ENCODE data around the gene KLHL5.
"Not testable (repeated sequence)": the region's sequence is repeated elsewhere in the genome, so short reads cannot be mapped to it uniquely, and the experiment has no call there.

Gene KLHL5

GRCh38 chr4:39062094-39062769 lies at the start of gene KLHL5:
TSS of gene KLHL5 (plus strand) at chr4:39062232. CDS start at chr4:39062653, 421 bp downstream.
- DNase-seq (ENCODE audit: low read depth in 2 of 2): no peak

- no peak for DNase-seq (ENCODE audit: low read depth in 2 of 2)
Observed at GRCh38 chr4:39014028-39014427, 48.0 kb upstream of the KLHL5 start.

GRCh38 chr4:39020130-39020529 lies 41.9 kb upstream of the KLHL5 start:
- DNase-seq (ENCODE audit: low read depth in 2 of 2): no peak

- DNase-seq (ENCODE audit: low read depth in 2 of 2): no peak
Observed at GRCh38 chr4:39021631-39022030, 40.4 kb upstream of the KLHL5 start.

DNA sequence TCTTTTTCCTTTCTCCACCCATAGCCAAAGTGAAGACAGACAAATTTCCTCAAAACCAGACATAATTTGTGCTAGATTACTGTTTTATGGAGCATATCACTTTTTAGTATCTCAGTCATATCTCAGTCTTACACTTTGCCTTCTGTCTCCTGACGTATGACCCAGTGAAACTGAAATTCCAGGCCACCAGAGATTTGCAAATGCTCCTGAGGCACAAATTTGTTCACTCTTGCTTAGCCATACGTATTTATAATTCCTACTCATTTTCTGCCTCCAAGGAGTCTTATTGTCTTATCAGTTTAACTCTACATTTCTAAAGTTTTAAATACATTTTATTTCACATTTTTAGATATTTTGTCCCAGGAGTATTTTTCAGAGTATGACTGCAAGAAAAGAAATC lies 39.8 kb upstream of the KLHL5 start:
- no peak for DNase-seq (ENCODE audit: low read depth in 2 of 2)

DNA sequence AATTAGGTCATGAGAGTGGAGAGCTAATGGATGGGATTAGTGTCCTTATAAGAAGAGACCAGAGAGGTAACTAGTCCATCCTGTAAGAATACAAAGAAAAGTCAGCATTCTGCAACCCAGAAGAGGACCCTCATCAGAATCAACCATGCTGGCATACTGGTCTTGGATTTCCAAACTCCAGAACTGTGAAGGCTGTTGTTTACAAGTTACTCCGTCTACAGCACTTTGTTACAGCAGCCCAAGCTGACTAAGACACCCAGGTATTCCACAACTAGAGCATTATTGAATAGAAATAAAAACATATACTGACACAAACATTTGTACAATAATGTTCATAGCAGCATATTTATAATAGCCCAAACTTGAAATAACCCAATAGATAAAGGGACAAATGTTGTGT lies 39.0 kb upstream of the KLHL5 start:
- DNase-seq (ENCODE audit: low read depth in 2 of 2): no peak

DNA sequence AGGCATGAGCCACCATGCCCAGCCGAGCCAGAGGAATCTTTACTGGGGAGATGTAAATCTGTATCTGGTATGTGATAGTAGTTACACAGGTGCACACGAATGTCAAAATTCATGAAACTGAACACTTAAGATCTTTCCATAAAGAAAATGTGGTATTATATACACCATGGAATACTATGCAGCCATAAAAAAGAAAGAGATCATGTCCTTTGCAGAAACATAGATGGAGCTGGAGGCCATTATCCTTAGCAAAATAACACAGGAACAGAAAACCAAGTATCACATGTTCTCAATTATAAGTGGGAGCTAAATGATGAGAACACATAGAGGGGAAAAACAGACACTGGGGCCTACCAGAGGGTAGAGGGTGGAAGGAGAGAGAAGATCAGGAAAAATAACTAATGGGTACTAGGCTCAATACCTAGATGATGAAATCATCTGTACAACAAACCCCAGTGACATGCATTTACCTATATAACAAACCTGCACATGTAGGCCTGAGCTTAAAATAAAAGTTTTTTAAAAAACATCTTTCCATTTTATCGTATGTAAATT lies 37.6 kb upstream of the KLHL5 start:
- DNase-seq (ENCODE audit: low read depth in 2 of 2): no peak

DNA sequence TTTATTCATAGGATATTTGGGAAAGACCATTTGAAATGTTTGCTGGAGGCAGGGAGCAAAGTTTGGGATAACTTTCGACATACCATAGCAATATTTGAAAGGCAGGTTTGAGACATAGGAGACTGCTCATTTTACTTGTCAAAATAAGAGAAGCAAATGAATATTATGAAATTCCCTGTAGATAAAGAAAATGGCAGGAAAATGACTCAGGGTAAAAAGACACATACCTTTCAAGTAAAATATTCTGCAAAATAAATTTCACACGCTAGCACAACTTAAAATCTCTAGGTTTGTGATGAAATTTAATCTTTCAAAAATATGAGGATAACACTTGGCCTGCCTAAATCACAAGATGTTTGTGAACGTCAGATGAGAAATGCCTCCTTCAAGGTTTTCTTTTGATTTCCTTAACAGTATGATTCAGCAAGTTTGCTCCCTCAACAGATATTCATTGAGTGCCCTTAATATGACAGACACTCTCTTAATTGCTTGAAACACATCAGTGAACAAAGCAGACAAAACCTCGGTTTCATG lies 36.4 kb upstream of the KLHL5 start:
- no peak for DNase-seq (ENCODE audit: low read depth in 2 of 2)

GRCh38 chr4:39026096-39026495 lies 35.9 kb upstream of the KLHL5 start:
- no peak for DNase-seq (ENCODE audit: low read depth in 2 of 2)

- no peak for DNase-seq (ENCODE audit: low read depth in 2 of 2)
Observed at GRCh38 chr4:39029752-39030694, 32.0 kb upstream of the KLHL5 start.

DNA sequence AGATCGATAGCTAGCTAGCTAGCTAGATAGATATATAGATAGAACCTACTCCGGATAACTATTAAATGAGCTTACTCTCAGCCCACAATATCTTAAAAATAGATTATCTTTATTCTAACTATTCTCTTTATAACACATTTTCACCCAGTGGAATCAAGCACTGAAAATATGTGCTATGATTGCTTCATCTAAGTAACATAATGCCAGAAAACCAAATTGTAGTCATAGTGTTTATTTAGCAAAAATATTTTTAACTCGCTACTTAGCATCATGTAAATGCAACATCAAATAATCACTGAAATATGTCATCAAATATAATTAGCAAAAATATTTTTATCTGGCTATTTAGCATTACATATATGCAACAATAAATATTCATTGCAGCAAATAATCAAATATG lies 31.3 kb upstream of the KLHL5 start:
- no peak for DNase-seq (ENCODE audit: low read depth in 2 of 2)

DNA sequence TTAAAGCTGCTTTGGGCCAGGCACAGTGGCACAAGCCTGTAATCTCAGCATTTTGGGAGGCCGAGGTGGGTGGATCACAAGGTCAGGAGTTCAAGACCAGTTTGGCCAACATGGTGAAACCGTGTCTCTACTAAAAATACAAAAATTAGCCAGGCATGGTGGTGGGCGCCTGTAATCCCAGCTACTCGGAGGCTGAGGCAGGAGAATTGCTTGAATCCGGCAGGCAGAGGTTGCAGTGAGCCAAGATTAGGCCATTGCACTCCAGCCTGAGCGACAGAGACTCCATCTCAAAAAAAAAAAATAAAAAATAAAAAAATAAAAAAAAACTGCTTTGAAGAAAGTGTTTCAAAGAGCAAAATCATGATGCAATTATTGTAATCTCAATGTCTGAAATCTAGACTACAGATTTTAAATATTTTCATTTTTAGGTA lies 30.4 kb upstream of the KLHL5 start:
- not testable (repeated sequence) for DNase-seq (ENCODE audit: low read depth in 2 of 2)

- no peak for DNase-seq (ENCODE audit: low read depth in 2 of 2)
Observed at GRCh38 chr4:39032218-39033085, 29.6 kb upstream of the KLHL5 start, which contains the start of gene TMEM156. TSS of gene TMEM156 (minus strand) at chr4:39032409. CDS start at chr4:39032313, 96 bp downstream.

- DNase-seq (ENCODE audit: low read depth in 2 of 2): no peak
Observed at GRCh38 chr4:39036172-39036571, 25.9 kb upstream of the KLHL5 start.

DNA sequence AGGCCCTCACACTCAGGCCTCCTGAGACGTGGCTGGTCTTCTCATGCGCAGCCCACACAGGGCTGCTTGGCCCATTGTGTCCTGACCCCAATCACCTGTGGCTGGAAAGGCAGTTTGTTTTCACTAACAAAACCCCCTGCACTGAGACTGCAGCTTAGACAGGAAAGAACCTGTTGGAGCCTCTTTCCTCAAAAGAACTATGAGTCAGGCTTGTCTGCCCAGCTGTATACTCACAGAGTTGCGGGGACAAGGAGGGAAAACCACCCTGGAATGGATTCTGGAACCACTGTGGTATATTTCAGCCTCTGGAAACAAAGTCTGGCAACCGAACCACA lies 24.6 kb upstream of the KLHL5 start:
- no peak for DNase-seq (ENCODE audit: low read depth in 2 of 2)

DNA sequence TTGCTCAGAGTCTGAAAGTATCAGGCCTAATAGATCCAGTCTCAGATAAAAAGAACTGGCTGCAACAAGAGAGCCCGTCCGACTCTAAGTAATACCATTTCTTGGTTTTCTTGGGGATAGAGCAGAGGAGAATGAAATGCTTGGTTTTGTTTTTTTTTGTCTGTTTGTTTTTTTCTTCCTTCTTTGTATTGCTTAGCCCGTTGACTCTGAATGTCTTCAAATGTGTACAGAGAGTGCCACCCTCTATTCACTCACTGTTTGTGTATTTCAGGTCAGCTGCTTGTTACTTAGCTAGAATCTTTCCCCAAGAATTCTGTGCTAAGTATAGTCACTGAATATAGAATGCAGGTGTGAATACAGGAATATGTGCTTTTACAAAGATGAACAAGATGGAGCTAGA lies 24.1 kb upstream of the KLHL5 start:
- no peak for DNase-seq (ENCODE audit: low read depth in 2 of 2)

DNA sequence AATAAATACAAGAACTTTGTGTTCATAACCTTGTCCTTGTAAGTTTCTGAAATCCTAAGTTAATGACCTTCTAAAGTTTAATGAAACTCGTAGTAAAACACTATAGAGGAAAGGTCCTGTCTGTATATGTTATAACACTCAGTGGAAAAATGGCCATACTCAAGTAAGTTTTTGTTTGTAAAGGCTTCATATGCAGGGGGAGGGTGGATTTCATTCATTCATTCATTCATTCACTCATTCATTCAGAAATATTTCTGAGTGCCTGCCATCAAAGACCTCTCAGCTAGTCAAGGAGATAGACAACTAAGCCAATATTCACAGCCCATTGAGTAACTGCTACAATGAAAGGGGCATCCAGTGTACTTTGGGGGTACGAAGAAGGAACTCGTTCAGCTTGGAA lies 22.9 kb upstream of the KLHL5 start:
- no peak for DNase-seq (ENCODE audit: low read depth in 2 of 2)

- no peak for DNase-seq (ENCODE audit: low read depth in 2 of 2)
Observed at GRCh38 chr4:39042366-39042765, 19.7 kb upstream of the KLHL5 start.

DNA sequence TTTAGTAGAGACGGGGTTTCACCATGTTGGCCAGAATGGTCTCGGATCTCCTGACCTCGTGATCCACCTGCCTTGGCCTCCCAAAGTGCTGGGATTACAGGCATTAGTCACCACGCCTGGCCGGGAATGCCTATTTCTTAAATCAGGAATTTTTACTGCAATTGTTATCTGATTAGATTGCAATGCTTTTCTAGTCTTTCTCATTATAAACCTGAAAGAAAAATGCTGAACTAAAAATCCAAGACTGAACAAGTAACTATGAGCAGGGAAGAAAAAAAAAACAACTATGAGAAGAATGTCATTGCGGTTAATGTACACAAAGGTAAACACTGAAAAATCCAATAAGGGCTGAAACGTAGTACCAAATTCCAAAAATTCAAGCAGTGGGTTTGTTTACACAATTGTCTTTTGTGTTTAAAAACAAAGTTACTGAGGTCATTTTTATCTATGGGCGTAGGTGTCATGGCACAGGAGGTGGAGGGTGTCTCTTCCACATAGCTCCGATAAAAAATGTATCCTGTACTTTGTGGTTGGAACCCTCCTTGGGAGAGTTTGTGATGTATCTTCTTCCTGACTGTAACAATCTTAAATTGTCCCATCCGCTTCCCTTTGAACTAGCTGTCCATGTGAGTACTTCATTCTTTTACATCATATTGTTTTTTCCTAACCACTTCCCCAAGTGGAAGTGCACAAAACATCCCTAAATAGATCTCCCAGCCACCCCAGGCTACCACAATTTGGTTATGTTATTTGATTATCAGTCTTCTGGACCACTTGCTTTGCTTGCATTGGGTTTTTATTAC lies 18.8 kb upstream of the KLHL5 start:
- no peak for DNase-seq (ENCODE audit: low read depth in 2 of 2)

- DNase-seq (ENCODE audit: low read depth in 2 of 2): no peak
Observed at GRCh38 chr4:39043861-39044363, 18.1 kb upstream of the KLHL5 start.
